SK-N-SH (cell line): Measurements from ENCODE around the gene MGME1.

Experiments
- CTCF ChIP-seq: fragments of 200-600 bp; sonication (generic); IDR thresholded peaks from 2 replicates; pipeline ENCODE4 v1.6.1; 2017; ENCODE audit warnings: antibody characterized with exemption, mild to moderate bottlenecking, moderate library complexity
- FOXJ3 ChIP-seq: sonication (generic); formaldehyde crosslinking; IDR thresholded peaks from 2 replicates; pipeline ENCODE4 v1.5.1; 2020; ENCODE audit warnings: mild to moderate bottlenecking, missing genetic modification reagents
- NFIC ChIP-seq: IDR thresholded peaks from 2 replicates; pipeline ENCODE4 v1.4.0; 2012; ENCODE audit warnings: borderline replicate concordance
- POLR2AphosphoS5 ChIP-seq: IDR thresholded peaks from 2 replicates; pipeline ENCODE4 v1.6.1; 2012; ENCODE audit warnings: low read depth, low read length
- TAF1 ChIP-seq: IDR thresholded peaks from 2 replicates; pipeline ENCODE4 v1.6.1; 2012; ENCODE audit warnings: low read depth, mild to moderate bottlenecking, low read length, moderate library complexity, borderline replicate concordance
- USF1 ChIP-seq: IDR thresholded peaks from 2 replicates; pipeline ENCODE4 v1.4.0; 2012; ENCODE audit warnings: low read depth, borderline replicate concordance

GRCh38 chr20:18001131-18001921, 32.5 kb downstream of the MGME1 start:
- no peak for TF ChIP-seq TAF1
- no peak for TF ChIP-seq NFIC
- no peak for TF ChIP-seq CTCF
- TF ChIP-seq POLR2AphosphoS5, result no peak
- TF ChIP-seq USF1, result no peak
- no peak for TF ChIP-seq FOXJ3
